ENCODE results near the gene PDCD6IP.

Gene PDCD6IP

DNA sequence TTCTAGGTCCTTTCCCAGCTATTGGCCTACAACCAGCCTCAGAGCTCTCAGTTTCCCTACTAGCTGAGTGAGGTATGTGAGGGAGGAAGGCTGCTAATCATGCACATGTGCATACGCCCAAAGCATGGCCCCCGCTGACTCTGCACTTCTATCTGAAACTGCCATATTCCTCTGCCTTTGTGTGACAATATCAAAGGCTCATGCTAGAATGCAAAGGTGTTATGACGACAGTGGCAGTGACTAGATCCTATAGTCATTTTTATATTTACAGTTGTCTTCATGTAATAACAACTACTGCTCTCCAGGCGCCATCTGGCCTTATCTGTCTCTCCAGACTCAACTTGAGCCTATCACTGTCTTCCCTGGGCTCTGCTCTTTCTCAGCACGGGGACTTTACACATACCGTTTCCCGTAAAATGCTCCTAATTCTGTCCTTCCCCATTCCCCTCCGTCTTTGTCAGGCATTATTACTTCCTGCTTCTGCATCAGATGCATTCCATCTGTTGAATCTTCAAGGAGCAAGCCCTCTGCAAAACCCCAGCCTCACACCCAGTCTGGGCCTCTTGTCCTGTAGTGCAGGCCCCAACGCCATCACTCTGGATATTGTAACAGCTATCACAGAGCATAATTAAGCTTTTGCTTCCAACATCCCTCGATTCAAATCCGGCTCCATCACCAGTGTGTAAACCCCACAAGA, 102.5 kb downstream of the PDCD6IP start:
- Histone ChIP-seq H3K36me3 (ENCODE audit: insufficient read depth, low read length) (no peaks in the 10 kb centered on the region), H4K20me1 (ENCODE audit: insufficient read depth, low read length, poor library complexity, severe bottlenecking) (no peaks in the 10 kb centered on the region), H3F3A (ENCODE audit: low read depth) (no peaks in the 10 kb centered on the region), H3K9me2 (replicated peaks; ENCODE audit: low read depth, low read length) (no peaks in the 10 kb centered on the region), H3K4me1 (ENCODE audit: insufficient read depth, low read length, poor library complexity, severe bottlenecking) (peaks cover 5% of the 10 kb centered on the region), H3K4me2 (ENCODE audit: low read depth, low read length, poor library complexity, severe bottlenecking) (no peak overlapping the region), H3K79me2 (ENCODE audit: insufficient read depth, low read length) (no peaks in the 10 kb centered on the region), H3K27me3 (ENCODE audit: insufficient read depth, low read length, poor library complexity, severe bottlenecking) (no peaks in the 10 kb centered on the region), H2AFZ (ENCODE audit: low read length) (no peak overlapping the region), H3K9me3 (ENCODE audit: insufficient read depth, low read depth, low read length) (no peaks in the 10 kb centered on the region), H3K4me3 (ENCODE audit: low read length, poor library complexity, severe bottlenecking) (no peak overlapping the region), H3K9ac (ENCODE audit: low read depth, low read length, poor library complexity, severe bottlenecking) (no peak overlapping the region)
- no peak for TF ChIP-seq EZH2phosphoT487 (IDR thresholded peaks at IDR 0.05; ENCODE audit: borderline replicate concordance)
- TF ChIP-seq, protein P1, sequence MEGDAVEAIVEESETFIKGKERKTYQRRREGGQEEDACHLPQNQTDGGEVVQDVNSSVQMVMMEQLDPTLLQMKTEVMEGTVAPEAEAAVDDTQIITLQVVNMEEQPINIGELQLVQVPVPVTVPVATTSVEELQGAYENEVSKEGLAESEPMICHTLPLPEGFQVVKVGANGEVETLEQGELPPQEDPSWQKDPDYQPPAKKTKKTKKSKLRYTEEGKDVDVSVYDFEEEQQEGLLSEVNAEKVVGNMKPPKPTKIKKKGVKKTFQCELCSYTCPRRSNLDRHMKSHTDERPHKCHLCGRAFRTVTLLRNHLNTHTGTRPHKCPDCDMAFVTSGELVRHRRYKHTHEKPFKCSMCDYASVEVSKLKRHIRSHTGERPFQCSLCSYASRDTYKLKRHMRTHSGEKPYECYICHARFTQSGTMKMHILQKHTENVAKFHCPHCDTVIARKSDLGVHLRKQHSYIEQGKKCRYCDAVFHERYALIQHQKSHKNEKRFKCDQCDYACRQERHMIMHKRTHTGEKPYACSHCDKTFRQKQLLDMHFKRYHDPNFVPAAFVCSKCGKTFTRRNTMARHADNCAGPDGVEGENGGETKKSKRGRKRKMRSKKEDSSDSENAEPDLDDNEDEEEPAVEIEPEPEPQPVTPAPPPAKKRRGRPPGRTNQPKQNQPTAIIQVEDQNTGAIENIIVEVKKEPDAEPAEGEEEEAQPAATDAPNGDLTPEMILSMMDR (conservative IDR thresholded peaks at IDR 0.05; ENCODE audit: low read length) = no peak

DNA sequence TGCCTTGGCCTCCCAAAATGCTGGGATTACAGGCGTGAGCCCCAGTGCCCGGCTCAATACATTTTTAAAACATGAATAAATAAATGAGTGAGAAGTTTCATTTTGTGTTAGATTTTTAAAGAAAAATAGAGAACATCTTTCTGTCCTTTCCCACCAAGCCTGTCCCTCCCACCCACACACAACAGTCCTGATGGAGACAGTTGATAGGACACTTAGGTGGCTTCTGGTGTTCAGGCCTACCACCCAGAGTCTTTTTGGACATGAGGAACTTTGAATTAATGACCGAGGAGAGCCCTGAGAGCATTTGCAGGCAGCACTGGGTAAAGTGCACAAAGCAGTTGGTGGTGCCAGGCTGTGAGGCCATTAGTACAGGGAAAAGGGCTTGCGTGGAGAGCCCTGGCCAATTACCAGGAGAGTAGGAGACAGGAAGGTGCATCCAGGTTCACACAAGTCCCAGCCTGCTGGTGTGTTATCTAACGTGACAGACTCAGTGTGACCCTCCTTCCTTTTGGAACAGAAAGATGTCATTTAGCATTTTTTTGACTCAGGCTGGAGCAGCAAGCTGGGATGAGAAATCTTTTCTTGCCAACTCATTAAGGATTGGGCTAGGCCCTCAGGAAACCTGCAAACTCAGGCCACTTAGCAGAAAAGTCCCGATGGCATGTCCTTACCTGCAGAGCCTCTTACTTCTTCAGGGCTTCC, 103.6 kb downstream of the PDCD6IP start:
- Histone ChIP-seq H4K20me1 (ENCODE audit: insufficient read depth, low read length, poor library complexity, severe bottlenecking) (no peaks in the 10 kb centered on the region), H3K36me3 (ENCODE audit: insufficient read depth, low read length) (no peaks in the 10 kb centered on the region), H3K27me3 (ENCODE audit: insufficient read depth, low read length, poor library complexity, severe bottlenecking) (no peaks in the 10 kb centered on the region), H3K9ac (ENCODE audit: low read depth, low read length, poor library complexity, severe bottlenecking) (no peak overlapping the region), H3K79me2 (ENCODE audit: insufficient read depth, low read length) (no peaks in the 10 kb centered on the region), H3K4me1 (ENCODE audit: insufficient read depth, low read length, poor library complexity, severe bottlenecking) (peaks cover 5% of the 10 kb centered on the region), H3K4me2 (ENCODE audit: low read depth, low read length, poor library complexity, severe bottlenecking) (no peak overlapping the region), H3K9me3 (ENCODE audit: insufficient read depth, low read depth, low read length) (no peaks in the 10 kb centered on the region), H3K4me3 (ENCODE audit: low read length, poor library complexity, severe bottlenecking) (no peak overlapping the region), H3K9me2 (replicated peaks; ENCODE audit: low read depth, low read length) (no peaks in the 10 kb centered on the region), H2AFZ (ENCODE audit: low read length) (peak overlapping the region; percentile 29; the same call in 1 of the 2 replicates), H3F3A (ENCODE audit: low read depth) (no peaks in the 10 kb centered on the region)
- TF ChIP-seq, protein P1 (conservative IDR thresholded peaks at IDR 0.05; ENCODE audit: low read length) = no peak
- no peak for TF ChIP-seq EZH2phosphoT487 (IDR thresholded peaks at IDR 0.05; ENCODE audit: borderline replicate concordance)

DNA sequence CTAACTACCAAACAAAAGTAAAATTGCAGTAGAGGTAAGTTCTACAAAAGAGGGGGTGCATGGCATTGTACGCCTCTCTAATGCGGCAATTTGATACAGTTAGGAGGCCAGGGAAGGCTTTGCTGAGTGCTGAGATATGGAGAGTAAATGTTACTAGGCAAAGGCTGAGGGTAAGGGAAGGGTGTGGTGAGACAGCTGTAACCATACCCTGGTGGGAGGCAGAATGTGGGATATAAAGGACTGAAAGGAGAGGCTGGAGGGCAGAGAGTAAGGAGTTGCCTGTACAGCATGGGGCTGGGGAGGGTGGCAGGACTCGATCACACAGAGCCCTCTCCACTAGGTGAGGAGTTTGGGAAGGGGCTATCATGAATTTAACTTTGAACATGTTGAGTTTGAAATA, 106.3 kb downstream of the PDCD6IP start:
- Histone ChIP-seq H3K9ac (ENCODE audit: low read depth, low read length, poor library complexity, severe bottlenecking) (no peak overlapping the region), H3K79me2 (ENCODE audit: insufficient read depth, low read length) (no peaks in the 10 kb centered on the region), H3K36me3 (ENCODE audit: insufficient read depth, low read length) (no peaks in the 10 kb centered on the region), H4K20me1 (ENCODE audit: insufficient read depth, low read length, poor library complexity, severe bottlenecking) (no peaks in the 10 kb centered on the region), H3K4me1 (ENCODE audit: insufficient read depth, low read length, poor library complexity, severe bottlenecking) (peaks cover 5% of the 10 kb centered on the region), H3F3A (ENCODE audit: low read depth) (no peaks in the 10 kb centered on the region), H2AFZ (ENCODE audit: low read length) (no peak overlapping the region), H3K4me2 (ENCODE audit: low read depth, low read length, poor library complexity, severe bottlenecking) (no peak overlapping the region), H3K4me3 (ENCODE audit: low read length, poor library complexity, severe bottlenecking) (no peak overlapping the region), H3K9me2 (replicated peaks; ENCODE audit: low read depth, low read length) (no peaks in the 10 kb centered on the region), H3K27me3 (ENCODE audit: insufficient read depth, low read length, poor library complexity, severe bottlenecking) (no peaks in the 10 kb centered on the region), H3K9me3 (ENCODE audit: insufficient read depth, low read depth, low read length) (no peaks in the 10 kb centered on the region)
- no peak for TF ChIP-seq EZH2phosphoT487 (IDR thresholded peaks at IDR 0.05; ENCODE audit: borderline replicate concordance)
- TF ChIP-seq, protein P1 (conservative IDR thresholded peaks at IDR 0.05; ENCODE audit: low read length) = no peak

All from Loucy (cell line).